ENCODE measurements around the gene PFKFB3.
A peak's percentile ranks its signal among the peaks of the same experiment; 100 is the strongest.
"Not testable (repeated sequence)": the region's sequence is repeated elsewhere in the genome, so short reads cannot be mapped to it uniquely, and the experiment has no call there.

The PFKFB3 gene

DNA sequence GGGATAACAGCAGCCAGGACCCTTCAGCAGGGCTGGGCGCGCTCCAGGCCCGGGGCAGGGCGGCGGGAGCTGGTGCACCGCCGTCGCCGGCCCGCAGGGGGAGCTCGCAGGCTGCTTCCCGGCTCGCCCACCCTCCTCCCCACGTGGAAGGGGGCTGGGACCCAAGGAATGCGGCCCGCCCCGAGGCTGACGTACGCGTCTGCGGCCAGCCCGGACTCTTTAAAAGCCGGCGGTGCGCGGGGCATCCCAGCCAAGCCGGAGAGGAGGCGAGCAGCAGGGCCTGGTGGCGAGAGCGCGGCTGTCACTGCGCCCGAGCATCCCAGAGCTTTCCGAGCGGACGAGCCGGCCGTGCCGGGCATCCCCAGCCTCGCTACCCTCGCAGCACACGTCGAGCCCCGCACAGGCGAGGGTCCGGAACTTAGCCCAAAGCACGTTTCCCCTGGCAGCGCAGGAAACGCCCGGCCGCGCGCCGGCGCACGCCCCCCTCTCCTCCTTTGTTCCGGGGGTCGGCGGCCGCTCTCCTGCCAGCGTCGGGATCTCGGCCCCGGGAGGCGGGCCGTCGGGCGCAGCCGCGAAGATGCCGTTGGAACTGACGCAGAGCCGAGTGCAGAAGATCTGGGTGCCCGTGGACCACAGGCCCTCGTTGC lies at the start of gene PFKFB3:
Gene PFKFB3, plus strand, starts transcription at position 249 of the 647 bp plus-strand sequence. Its CDS starts 329 bp downstream, at position 578.
- DNase-seq: peak; percentile 94

DNA sequence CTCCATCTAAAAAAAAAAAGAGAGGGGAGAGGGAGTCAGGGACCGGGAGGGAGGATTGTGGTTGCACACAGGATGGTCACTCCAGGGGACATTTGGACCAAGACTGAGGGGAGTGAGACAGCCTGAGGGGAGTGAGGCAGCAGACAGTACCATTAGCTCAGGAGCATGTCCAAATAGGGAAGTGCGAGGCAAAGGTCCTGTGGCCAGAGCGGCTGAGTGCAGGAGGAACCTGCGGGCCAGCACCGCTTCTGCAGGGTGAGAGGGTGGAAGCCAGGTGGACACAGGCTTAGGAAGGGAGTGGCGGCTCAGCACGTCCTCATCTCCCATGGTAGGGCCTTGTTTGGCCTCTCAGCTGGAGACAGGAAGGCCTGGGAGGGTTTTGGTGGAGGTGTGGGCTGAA lies 48.9 kb upstream of the PFKFB3 start:
- no peak for DNase-seq

DNA sequence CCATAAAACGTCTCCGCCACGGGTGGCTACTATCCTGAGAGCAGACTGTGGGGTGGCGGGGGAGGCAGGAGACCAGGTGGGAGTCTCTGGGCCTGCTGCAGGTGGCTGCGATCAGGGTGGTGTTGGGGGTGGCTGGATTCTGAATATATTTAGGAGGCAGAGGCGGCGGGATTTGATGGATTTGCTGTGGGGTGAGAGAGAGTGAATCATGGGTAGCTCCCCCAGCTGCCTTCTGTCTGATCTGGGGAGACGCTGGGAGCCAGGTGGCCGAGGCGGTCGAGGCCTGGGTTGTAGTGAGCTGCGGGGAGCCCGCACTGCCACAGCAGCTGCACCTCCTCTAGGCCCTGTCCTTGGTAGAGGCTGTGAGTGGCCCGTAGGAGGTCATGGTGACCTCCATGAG lies 48.2 kb upstream of the PFKFB3 start:
- no peak for DNase-seq

- no peak for DNase-seq
These were observed 44.5 kb upstream of the PFKFB3 start for GRCh38 chr10:6158276-6158675.

- DNase-seq: no peak
These were observed 40.8 kb upstream of the PFKFB3 start for GRCh38 chr10:6161921-6162320.

DNA sequence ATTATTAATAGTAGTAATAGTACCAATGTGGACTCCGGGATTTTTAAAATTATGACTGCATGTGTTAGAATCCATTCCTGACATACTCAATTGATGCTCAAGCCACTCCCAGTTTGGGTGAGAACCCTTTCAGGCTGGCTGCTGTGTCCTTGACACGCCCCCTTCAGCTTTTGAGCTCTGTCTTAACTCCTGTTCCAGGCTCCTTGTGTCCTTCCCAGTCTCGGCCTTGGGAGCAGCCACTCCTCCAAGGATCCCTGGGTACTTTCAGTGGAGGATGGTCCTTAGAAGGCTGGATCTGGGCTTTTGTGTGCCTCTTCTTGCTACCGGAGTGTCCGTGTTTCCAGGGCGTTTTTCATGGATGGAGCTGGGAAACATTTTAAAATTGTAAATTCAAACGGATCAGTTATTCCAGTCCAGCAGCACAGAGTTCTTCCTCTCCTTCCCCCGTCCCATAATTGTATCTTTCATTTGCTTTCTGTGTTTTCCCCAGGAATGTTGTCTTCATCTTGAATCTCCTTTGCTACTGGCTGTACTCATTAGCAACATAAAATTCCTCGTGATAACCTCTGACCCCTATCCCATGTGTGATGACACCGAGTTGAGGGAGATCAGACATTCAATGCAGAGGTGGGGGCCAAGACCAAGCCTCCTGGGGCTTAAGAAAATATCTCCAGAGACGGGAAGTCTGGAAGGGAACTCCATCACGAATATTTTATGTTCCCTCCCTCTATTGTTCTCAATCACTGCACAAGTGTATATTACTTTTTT lies 40.0 kb upstream of the PFKFB3 start:
- no peak for DNase-seq

GRCh38 chr10:6163364-6164270 lies 39.1 kb upstream of the PFKFB3 start:
- peak; percentile 94 for DNase-seq

- DNase-seq: no peak
These were observed 38.2 kb upstream of the PFKFB3 start for GRCh38 chr10:6164271-6165095.

DNA sequence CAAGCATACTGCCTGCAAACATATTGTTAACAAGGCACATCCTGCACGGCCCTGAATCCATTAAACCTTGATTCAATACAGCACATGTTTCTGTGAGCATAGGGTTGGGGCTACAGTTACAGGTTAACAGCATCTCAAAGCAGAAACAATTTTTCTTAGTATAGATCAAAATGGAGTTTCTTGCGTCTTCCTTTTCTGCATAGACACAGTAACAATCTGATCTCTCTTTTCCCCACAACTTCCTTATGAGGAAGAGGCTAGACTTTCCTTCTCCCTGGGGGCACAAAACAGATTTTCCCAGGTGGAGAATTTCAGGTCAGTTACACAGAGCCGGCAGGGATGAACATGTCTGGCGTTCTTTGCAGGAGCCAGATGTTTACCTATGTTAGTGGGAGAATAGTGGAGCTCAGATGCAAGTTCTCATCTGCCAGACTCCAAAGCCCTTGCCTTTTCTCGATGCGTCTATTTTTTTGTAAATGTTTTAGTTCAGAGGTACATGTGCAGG lies 37.5 kb upstream of the PFKFB3 start:
- no peak for DNase-seq

GRCh38 chr10:6165933-6166332 lies 36.8 kb upstream of the PFKFB3 start:
- DNase-seq: not testable (repeated sequence)

GRCh38 chr10:6167456-6167855 lies 35.3 kb upstream of the PFKFB3 start:
- no peak for DNase-seq

GRCh38 chr10:6168084-6168483 lies 34.6 kb upstream of the PFKFB3 start:
- no peak for DNase-seq

GRCh38 chr10:6170638-6171037 lies 32.1 kb upstream of the PFKFB3 start:
- no peak for DNase-seq

DNA sequence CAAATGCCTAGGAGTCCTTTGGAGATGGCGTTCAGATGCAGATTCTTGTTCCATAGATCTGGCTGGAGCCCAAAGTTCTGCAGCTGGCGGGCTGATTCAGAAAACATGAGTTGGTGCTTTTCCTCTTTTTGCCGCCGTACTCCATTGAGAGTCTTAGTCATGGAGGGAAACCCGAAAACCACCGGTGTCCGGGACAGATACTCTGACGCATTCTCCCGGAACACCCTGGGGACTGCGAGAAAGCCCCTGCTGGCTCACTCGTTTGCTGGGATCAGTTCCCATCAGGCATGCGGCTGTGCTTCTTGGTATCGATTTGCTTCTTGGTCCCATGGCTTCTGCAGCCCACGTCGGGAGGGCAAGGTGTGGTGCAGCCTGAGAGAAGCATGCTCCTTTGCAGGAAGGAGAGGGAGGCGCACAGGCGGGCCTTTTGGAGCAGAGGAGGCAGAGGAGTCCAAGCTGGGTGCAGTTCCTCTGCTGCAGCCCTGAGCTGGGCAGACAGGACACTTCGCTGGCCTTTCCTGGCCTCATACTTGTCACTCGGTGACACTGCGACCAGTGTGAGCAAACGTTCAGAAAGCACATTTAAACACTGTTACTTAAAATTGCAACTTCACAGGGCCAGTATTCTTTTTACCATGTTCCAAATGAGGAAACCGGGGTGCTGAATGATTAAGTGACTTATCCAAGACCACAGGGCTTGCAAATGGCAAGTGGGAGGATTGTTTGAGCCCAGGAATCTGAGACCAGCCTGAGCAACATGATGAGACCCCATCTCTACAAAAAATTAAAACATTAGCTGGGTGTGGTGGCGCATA lies 30.6 kb upstream of the PFKFB3 start:
- peak; percentile 50 for DNase-seq

DNA sequence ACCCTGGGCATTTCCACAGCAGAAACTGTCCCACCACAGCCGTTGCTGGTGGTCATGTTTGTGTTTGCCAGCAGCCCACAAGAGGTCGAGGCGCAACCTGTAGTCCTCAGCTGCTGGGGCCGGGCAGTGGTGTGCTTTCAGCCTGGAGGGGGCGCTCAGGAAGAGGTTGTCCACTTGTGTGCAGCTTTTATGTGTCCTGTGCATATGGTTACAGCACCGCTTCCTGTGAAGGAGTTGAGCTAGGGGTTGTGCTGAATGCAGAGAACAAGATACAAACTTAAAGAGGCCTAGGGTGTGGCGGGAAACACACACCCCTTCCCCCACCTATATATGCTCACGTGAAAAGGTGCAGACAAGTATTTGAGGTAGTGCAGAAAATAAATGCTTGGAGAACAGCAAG lies 29.5 kb upstream of the PFKFB3 start:
- peak; percentile 76 for DNase-seq

DNA sequence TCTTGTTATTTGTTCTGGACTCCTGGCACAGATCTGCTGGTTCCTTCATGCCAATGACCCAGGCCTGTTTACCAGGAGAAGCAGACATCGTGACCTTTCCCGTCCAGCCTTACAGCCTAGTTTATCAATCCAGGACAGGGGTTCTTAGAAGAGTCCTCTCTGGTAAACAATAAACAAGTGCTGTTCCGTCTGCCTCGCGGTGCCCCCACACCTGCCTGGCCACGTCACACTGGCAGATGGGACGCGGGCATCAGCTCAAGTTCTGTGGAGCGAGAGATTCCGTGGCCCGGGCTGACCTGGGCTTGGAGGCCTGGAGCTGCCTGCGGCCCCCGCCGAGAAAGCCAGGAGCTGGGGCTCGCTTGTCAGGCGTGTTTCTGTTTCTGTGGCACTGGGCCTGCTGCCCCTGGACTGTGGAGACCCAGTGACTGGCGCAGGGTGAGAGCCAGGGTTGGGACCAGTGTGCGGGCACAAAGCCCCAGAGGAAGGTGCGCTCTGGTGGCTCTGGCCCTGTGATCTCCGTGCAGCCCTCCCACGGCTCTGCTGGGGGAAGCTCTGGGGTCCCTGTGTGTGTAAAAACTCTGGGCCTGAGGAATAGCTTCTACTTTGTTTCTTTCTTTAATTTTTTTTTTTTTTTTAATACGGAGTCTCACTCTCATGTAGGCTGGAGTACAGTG lies 28.4 kb upstream of the PFKFB3 start:
- no peak for DNase-seq

- DNase-seq: no peak
These were observed 27.2 kb upstream of the PFKFB3 start for GRCh38 chr10:6175329-6176055.

DNA sequence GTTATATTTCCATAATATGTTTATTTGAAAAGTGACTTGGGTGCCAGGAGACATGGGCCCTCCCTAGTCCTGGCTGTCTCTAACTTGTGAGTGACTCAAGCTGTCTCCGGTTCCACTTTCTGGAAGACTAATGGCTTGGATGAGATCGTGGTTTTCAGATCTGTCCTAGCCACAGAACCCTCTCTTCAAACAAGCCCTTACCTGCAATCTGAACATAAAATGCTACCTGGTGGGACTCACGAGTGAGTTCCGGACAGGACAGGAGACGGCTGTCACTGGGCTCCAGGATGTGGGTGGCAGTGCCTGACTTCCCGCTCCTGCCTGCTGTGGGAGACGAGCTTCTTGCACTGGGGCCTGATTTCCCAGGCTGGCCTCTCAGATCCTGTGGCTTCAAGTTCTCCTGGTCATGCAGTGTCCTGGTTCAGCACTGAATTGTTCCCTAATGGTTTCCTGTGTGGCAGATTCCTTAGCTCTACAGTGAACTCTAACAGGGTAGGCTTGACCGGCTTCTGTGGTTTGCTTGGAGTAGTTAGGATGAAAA lies 26.0 kb upstream of the PFKFB3 start:
- DNase-seq: no peak

DNA sequence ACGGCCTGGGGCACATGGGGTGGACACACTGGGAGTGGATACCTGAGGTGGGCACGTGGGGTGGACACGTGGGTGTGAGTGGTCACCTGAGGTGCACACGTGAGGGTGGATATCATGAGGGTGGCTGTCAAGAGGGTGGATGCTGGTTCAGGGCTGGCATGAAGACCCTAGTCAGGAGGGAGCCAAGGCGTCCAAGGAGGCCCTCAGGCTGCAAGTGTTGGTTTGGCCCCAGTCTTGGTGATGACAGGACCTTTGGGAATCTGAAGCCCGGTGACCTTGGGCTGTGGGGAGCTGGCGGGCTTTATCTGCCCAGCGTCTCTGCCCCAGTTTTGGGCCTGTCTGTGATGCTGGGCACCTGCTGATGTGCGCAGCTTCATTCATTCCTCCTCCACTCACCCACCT lies 24.9 kb upstream of the PFKFB3 start:
- no peak for DNase-seq

DNA sequence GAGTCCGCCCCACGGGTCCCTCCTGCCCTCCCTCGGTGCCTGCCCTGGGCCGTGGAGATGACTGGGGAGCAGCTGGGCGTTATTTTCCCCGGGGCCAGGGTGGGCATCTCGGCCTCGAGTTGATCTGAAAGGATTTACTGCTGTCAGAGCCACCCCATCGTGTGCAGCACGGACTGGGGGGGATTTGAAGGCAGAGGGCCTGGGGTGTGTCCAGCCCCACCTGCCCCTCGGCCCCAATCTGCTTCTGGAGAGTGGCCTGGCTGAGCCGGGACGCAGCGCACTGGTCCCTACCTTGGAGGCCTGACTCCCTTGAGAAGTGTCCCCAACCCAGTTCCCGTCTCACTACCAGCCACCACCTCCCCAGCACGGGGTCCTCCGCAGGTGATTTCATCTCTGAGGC lies 24.2 kb upstream of the PFKFB3 start:
- no peak for DNase-seq
